K562 (cell line): ENCODE results near the gene GGT5. TPM values are rescaled to one million over a fixed set of nuclear protein-coding genes. Genes with fewer than 3 reads are reported as not detected.

Experiments
- ATAC-seq: fragments of 200-7000 bp; cut with Tn5 transposase; 3 replicates; pipeline ENCODE4 v1.9.1; 2020; ENCODE audit warnings: moderate library complexity
- BruUV-seq: library from RNA; stranded (reverse); fragments of 400-500 nt; replicated peaks from 2 replicates; lab custom pipeline; 2021; lab: Mats Ljungman, UMichigan
- CTCF ChIA-PET: fragments of 300-600 bp; formaldehyde crosslinking; extraction: SDS; loops from one replicate; lab custom pipeline; 2021; ENCODE audit warnings: low intra/inter-chr PET ratio; lab: Yijun Ruan, JAX
- POLR2A ChIA-PET: fragments of 300-600, 350-650 bp; sonication (Branson Sonifier 250); formaldehyde crosslinking; extraction: SDS; loops from one replicate; lab custom pipeline; 2021; ENCODE audit warnings: antibody characterized with exemption, inconsistent platforms; lab: Yijun Ruan, JAX
- DNase-seq, 4 experiments: peaks; one replicate each; pipeline versions ENCODE4 v3.0.0 to v3.0.0-alpha.2; 2011 to 2018; ENCODE audit warnings: low spot score in 3 of 4, mixed read lengths in 3 of 4; ENCODE audit errors: extremely low read depth in 1 of 4
- FAIRE-seq: peaks from 2 replicates; lab custom pipeline; 2011; peaks lifted over from hg19 to GRCh38; lab: Jason Lieb, UNC
- H2AFZ ChIP-seq: 2 replicates; pipeline ENCODE4 v1.6.0; 2011; ENCODE audit warnings: low read depth, low read length, control low read depth, inconsistent platforms
- H3K27ac ChIP-seq: fragments of 200-600 bp; 3 replicates; pipeline ENCODE4 v1.8.0; 2011; ENCODE audit warnings: low read depth, mild to moderate bottlenecking, control low read depth, inconsistent platforms, low read length, moderate library complexity, mixed read lengths; ENCODE audit errors: extremely low read depth
- H3K27me3 ChIP-seq, 2 experiments: fragments of 300-600 bp in 1 of 2; 2 replicates in 1 of 2; 3 replicates in 1 of 2; pipeline versions ENCODE4 v1.6.0 to v1.8.0; 2011; ENCODE audit warnings: inconsistent platforms in 2 of 2, low read length in 2 of 2, mild to moderate bottlenecking in 1 of 2, mixed read lengths in 1 of 2, moderate library complexity in 1 of 2; ENCODE audit not compliant: control insufficient read depth in 2 of 2, insufficient read depth in 2 of 2
- H3K36me3 ChIP-seq: fragments of 300-600 bp; 3 replicates; pipeline ENCODE4 v1.8.0; 2011; ENCODE audit warnings: mild to moderate bottlenecking, low read length, inconsistent platforms; ENCODE audit not compliant: control insufficient read depth, insufficient read depth
- H3K4me1 ChIP-seq, 2 experiments: fragments of 200-600 bp in 1 of 2; replicated peaks in 1 of 2; 2 replicates in 1 of 2; 3 replicates in 1 of 2; pipeline versions ENCODE4 v1.5.1 to v1.8.0; 2011; ENCODE audit warnings: inconsistent platforms in 2 of 2, low read length in 2 of 2, mild to moderate bottlenecking in 1 of 2, mixed read lengths in 1 of 2, moderate library complexity in 1 of 2; ENCODE audit not compliant: control insufficient read depth in 2 of 2, insufficient read depth in 2 of 2
- H3K4me2 ChIP-seq: 2 replicates; pipeline ENCODE4 v1.6.1; 2011; ENCODE audit warnings: low read length, control low read depth, inconsistent platforms, mixed read lengths; ENCODE audit not compliant: insufficient read depth
- H3K4me3 ChIP-seq: fragments of 200-600 bp; sonication (generic), shearing (Covaris generic); 2 replicates; pipeline ENCODE4 v1.5.1; 2016; ENCODE audit warnings: control low read depth, inconsistent platforms
- H3K79me2 ChIP-seq: fragments of 200-600 bp; 3 replicates; pipeline ENCODE4 v1.8.0; 2011; ENCODE audit warnings: low read length, inconsistent platforms; ENCODE audit not compliant: control insufficient read depth, insufficient read depth
- H3K9ac ChIP-seq, 2 experiments: 2 replicates each; pipeline versions ENCODE4 v1.6.0 to v1.6.1; 2011; ENCODE audit warnings: low read depth in 2 of 2, low read length in 2 of 2, control low read depth in 1 of 2, inconsistent platforms in 1 of 2, mild to moderate bottlenecking in 1 of 2, mixed read lengths in 1 of 2; ENCODE audit not compliant: insufficient read depth in 1 of 2
- H3K9me1 ChIP-seq: one replicate; pipeline ENCODE4 v1.6.0; 2011; ENCODE audit warnings: inconsistent platforms, mild to moderate bottlenecking, low read length, moderate library complexity; ENCODE audit not compliant: control insufficient read depth, insufficient read depth
- H3K9me3 ChIP-seq: replicated peaks from 2 replicates; pipeline ENCODE4 v1.5.1; 2011; ENCODE audit warnings: low read depth, low read length, inconsistent platforms; ENCODE audit not compliant: control insufficient read depth, insufficient read depth
- H4K20me1 ChIP-seq: replicated peaks from 2 replicates; pipeline ENCODE4 v1.6.1; 2011; ENCODE audit warnings: low read length, inconsistent platforms, mixed read lengths; ENCODE audit not compliant: control insufficient read depth, insufficient read depth
- ARID1B ChIP-seq: fragments of 450-650 bp; IDR thresholded peaks from 2 replicates; pipeline ENCODE4 v1.6.1; 2016; ENCODE audit warnings: antibody characterized with exemption, mild to moderate bottlenecking, inconsistent platforms
- CAMTA2 ChIP-seq: fragments of 250-450 bp; sonication (Bioruptor Pico); conservative IDR thresholded peaks from 2 replicates; pipeline ENCODE4 v1.5.1; 2022
- CEBPG ChIP-seq, 3 experiments: fragments of 200-800 bp in 1 of 3; sonication (Bioruptor generic) in 1 of 3; sonication (generic) in 1 of 3; formaldehyde crosslinking in 1 of 3; IDR thresholded peaks in 2 of 3; conservative IDR thresholded peaks in 1 of 3; 2 replicates each; pipeline versions ENCODE4 v1.6.1 to v1.8.0; 2016 to 2022; ENCODE audit warnings: missing compliant biosample characterization in 2 of 3, missing genetic modification characterization in 2 of 3, mild to moderate bottlenecking in 1 of 3, missing genetic modification reagents in 1 of 3
- HMG20B ChIP-seq: fragments of 250-450 bp; sonication (Bioruptor Pico); IDR thresholded peaks from 2 replicates; pipeline ENCODE4 v1.5.0; 2021; ENCODE audit warnings: mild to moderate bottlenecking
- MYBL2 ChIP-seq, 2 experiments: fragments of 450-650 bp in 1 of 2; sonication (generic) in 1 of 2; formaldehyde crosslinking in 1 of 2; IDR thresholded peaks; 2 replicates each; pipeline versions ENCODE4 v1.6.1 to v1.8.1; 2017 to 2022; ENCODE audit warnings: borderline replicate concordance in 1 of 2, inconsistent platforms in 1 of 2, low read depth in 1 of 2, mild to moderate bottlenecking in 1 of 2, missing genetic modification reagents in 1 of 2, moderate library complexity in 1 of 2
- PTRF ChIP-seq: fragments of 450-650 bp; IDR thresholded peaks from 2 replicates; pipeline ENCODE4 v1.6.1; 2016; ENCODE audit warnings: mild to moderate bottlenecking, missing genetic modification characterization, missing compliant biosample characterization
- SMARCA5 ChIP-seq: fragments of 450-650 bp; IDR thresholded peaks from 2 replicates; pipeline ENCODE4 v1.6.1; 2016
- SMARCE1 ChIP-seq: fragments of 450-650 bp; IDR thresholded peaks from 2 replicates; pipeline ENCODE4 v1.7.1; 2016; ENCODE audit warnings: mild to moderate bottlenecking
- SPI1 ChIP-seq: IDR thresholded peaks from 2 replicates; pipeline ENCODE4 v1.6.1; 2011; ENCODE audit warnings: low read depth, low read length, control low read depth, borderline replicate concordance
- SRF ChIP-seq, 2 experiments: fragments of 250-450, 450-650 bp in 1 of 2; sonication (Bioruptor Pico) in 1 of 2; sonication (generic) in 1 of 2; formaldehyde crosslinking; IDR thresholded peaks; 2 replicates each; pipeline versions ENCODE4 v1.5.0 to v1.5.1; 2020 to 2022; ENCODE audit warnings: mild to moderate bottlenecking in 1 of 2, missing genetic modification reagents in 1 of 2
- TCF7 ChIP-seq: sonication (generic); IDR thresholded peaks from 2 replicates; pipeline ENCODE4 v1.6.1; 2016; ENCODE audit warnings: antibody characterized with exemption, borderline replicate concordance
- WGBS: fragments of 100-300 bp; shearing (Covaris generic); methylation state at CpG from one replicate; pipeline ENCODE4 v1.1.6; 2016; ENCODE audit warnings: low coverage, mixed read lengths; ENCODE audit not compliant: insufficient coverage; ENCODE audit errors: missing lambda C conversion rate; 5-methylcytosine and 5-hydroxymethylcytosine counted together
- in situ Hi-C: fragments of 300-500 bp; cut with MboI; formaldehyde crosslinking; loops from 4 replicates; pipeline ENCODE4 v1.15.0; 2018; ENCODE audit warnings: inconsistent platforms, mixed read lengths
- intact Hi-C: fragments of 100-400 bp; cut with micrococcal nuclease; formaldehyde crosslinking; loops from 2 replicates; pipeline ENCODE4 v1.14.2; 2022
- polyA plus RNA-seq, 8 experiments: library from polyadenylated mRNA; depleted of rRNA in 4 of 8; stranded (reverse) in 5 of 8; unstranded in 3 of 8; fragments of >200 nt; fragmentation: Nextera tagmentation in 2 of 8; fragmentation: Illumina TruSeq in 1 of 8; extraction: Ambion mirVana in 2 of 8; extraction: Trizol in 1 of 8; gene quantifications; 2 replicates each; pipeline versions ENCODE4 v1.2.1 to v1.2.3, GENCODE V29; 2011 to 2014; ENCODE audit warnings: inconsistent platforms in 1 of 8, missing spikeins in 1 of 8
- total RNA-seq, 7 experiments: library from RNA; depleted of rRNA in 6 of 7; stranded (reverse); fragments of >200 nt in 6 of 7; fragmentation: Illumina TruSeq in 2 of 7; extraction: Trizol in 2 of 7; gene quantifications; 2 replicates each; pipeline versions ENCODE4 v1.2.1 to v1.2.3, GENCODE V29; 2011 to 2021; ENCODE audit warnings: low replicate concordance in 1 of 7
- TF ChIP-seq, protein P1 (sequence below): sonication (generic); formaldehyde crosslinking; IDR thresholded peaks from 2 replicates; pipeline ENCODE4 v1.8.0; 2023; ENCODE audit warnings: missing genetic modification reagents, mild to moderate bottlenecking, borderline replicate concordance

GGT5 gene
- total and polyA plus RNA-seq, 9 of the 15 experiments (the other 6 are each of a cell fraction or from before 2014, with no cell fraction given): 0.07 to 0.69 (median 0.18) TPM; not detected in 4

DNA sequence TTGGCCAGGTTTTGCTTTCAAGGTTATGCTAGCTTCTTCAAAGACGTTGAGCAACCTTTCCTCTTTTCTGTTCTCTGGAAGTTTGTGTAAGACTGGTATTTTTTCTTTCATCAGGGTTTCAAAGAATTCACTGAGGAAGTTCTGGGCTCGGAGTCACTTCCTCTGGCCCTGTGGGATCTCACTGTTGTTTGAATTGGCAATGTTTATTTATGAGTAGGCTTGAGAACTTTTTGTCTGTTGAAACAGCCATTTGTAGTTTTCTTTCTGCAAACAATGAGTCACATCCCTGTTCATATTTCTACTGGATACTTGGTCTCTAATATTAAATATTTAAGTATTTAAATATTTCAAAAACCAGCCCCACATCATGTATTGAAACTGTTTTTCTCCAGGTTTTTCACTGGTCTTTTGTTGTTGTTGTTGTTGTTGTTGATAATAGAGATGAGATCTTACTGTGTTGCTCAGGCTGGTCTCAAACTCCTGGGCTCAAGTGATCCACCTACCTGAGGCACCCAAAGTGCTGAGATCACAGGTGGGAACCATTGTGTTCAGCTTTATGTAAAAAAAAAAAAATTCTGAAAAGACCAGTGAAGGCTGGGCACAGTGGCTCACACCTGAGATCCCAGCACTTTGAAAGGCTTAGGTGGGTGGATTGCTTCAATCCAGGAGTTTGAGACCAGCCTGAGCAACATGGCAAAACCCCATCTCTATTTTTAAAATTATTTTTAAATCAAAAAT is 36.7 kb downstream of the GGT5 start:
- Histone ChIP-seq H3K36me3 (no peaks in the 10 kb centered on the region), H3K4me1 (peaks cover 0 to 2% of the 10 kb centered on the region in 2 experiments; a peak in 3 of 5 replicates), H4K20me1 (no peaks in the 10 kb centered on the region), H3K4me3 (no peak overlapping the region), H2AFZ (peak overlapping the region; percentile 72; the same call in 1 of the 2 replicates), H3K27me3 (no peaks in the 10 kb centered on the region), H3K9me1 (no peaks in the 10 kb centered on the region), H3K79me2 (no peaks in the 10 kb centered on the region), H3K27ac (peak overlapping the region; percentile 38; the same call in 1 of the 3 replicates), H3K4me2 (no peak overlapping the region), H3K9me3 (peaks cover 2% of the 10 kb centered on the region; the same call in 1 of the 2 replicates), H3K9ac (no peak overlapping the region)
- FAIRE-seq: no peak
- intact Hi-C loops: no loop called here
- BruUV-seq: no TSS peak
- no peak for ATAC-seq
- no peak for DNase-seq
- POLR2A ChIA-PET: no interaction called here
- CTCF ChIA-PET: no interaction called here
- in situ Hi-C loops: no loop called here
- TF ChIP-seq PTRF (tag): no peak
- TF ChIP-seq SRF (CRISPR knock-in tag; IDR thresholded peaks at IDR 0.05): no peak
- no peak for TF ChIP-seq MYBL2 (IDR thresholded peaks at IDR 0.05; ENCODE audit: low read depth)
- no peak for TF ChIP-seq MYBL2 (CRISPR knock-in tag; IDR thresholded peaks at IDR 0.05; ENCODE audit: borderline replicate concordance)
- no peak for TF ChIP-seq SMARCA5
- TF ChIP-seq, protein P1, sequence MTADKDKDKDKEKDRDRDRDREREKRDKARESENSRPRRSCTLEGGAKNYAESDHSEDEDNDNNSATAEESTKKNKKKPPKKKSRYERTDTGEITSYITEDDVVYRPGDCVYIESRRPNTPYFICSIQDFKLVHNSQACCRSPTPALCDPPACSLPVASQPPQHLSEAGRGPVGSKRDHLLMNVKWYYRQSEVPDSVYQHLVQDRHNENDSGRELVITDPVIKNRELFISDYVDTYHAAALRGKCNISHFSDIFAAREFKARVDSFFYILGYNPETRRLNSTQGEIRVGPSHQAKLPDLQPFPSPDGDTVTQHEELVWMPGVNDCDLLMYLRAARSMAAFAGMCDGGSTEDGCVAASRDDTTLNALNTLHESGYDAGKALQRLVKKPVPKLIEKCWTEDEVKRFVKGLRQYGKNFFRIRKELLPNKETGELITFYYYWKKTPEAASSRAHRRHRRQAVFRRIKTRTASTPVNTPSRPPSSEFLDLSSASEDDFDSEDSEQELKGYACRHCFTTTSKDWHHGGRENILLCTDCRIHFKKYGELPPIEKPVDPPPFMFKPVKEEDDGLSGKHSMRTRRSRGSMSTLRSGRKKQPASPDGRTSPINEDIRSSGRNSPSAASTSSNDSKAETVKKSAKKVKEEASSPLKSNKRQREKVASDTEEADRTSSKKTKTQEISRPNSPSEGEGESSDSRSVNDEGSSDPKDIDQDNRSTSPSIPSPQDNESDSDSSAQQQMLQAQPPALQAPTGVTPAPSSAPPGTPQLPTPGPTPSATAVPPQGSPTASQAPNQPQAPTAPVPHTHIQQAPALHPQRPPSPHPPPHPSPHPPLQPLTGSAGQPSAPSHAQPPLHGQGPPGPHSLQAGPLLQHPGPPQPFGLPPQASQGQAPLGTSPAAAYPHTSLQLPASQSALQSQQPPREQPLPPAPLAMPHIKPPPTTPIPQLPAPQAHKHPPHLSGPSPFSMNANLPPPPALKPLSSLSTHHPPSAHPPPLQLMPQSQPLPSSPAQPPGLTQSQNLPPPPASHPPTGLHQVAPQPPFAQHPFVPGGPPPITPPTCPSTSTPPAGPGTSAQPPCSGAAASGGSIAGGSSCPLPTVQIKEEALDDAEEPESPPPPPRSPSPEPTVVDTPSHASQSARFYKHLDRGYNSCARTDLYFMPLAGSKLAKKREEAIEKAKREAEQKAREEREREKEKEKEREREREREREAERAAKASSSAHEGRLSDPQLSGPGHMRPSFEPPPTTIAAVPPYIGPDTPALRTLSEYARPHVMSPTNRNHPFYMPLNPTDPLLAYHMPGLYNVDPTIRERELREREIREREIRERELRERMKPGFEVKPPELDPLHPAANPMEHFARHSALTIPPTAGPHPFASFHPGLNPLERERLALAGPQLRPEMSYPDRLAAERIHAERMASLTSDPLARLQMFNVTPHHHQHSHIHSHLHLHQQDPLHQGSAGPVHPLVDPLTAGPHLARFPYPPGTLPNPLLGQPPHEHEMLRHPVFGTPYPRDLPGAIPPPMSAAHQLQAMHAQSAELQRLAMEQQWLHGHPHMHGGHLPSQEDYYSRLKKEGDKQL (CRISPR knock-in tag): no peak
- TF ChIP-seq ARID1B: no peak
- no peak for TF ChIP-seq CEBPG (CRISPR knock-in tag; IDR thresholded peaks at IDR 0.05)
- TF ChIP-seq CEBPG (tag; conservative IDR thresholded peaks at IDR 0.05 in 1 of 2, IDR thresholded peaks at IDR 0.05 in 1 of 2): 0 out of 4 replicates have a peak, but pooled peaks of 1 of the 2 experiments have one; percentile 15
- TF ChIP-seq CAMTA2: no peak
- no peak for TF ChIP-seq TCF7
- no peak for TF ChIP-seq HMG20B (CRISPR knock-in tag)
- TF ChIP-seq SMARCE1: no peak
- TF ChIP-seq SPI1: peak; percentile 45; the same call in 1 of the 2 replicates
- 8% methylated on average over 2 of the region's 2 CpGs for WGBS
